H1 (cell line): Measurements from ENCODE around the gene FNIP2. TPM values are rescaled to one million over a fixed set of nuclear protein-coding genes. Genes with fewer than 3 reads are reported as not detected.

Source experiments
- CTCF ChIA-PET: fragments of 300-600 bp; sonication (Branson Sonifier 250); formaldehyde crosslinking; loops from one replicate; lab custom pipeline; 2021; ENCODE audit not compliant: partially characterized antibody; lab: Charles Lee
- POLR2A ChIA-PET: fragments of 300-600 bp; sonication (Branson Sonifier 250); formaldehyde crosslinking; loops from one replicate; lab custom pipeline; 2021; ENCODE audit warnings: inconsistent platforms; ENCODE audit not compliant: partially characterized antibody; lab: Charles Lee
- DNase-seq, 2 experiments: peaks; one replicate each; pipeline versions ENCODE4 v3.0.0 to v3.0.0-alpha.2; 2010 to 2022; ENCODE audit warnings: low spot score in 2 of 2, low read depth in 1 of 2, mixed read lengths in 1 of 2
- FAIRE-seq: peaks from 2 replicates; lab custom pipeline; 2011; peaks lifted over from hg19 to GRCh38; lab: Jason Lieb, UNC
- H2AFZ ChIP-seq: 2 replicates; pipeline ENCODE4 v1.8.1; 2012; ENCODE audit warnings: low read length, inconsistent platforms
- H2AK5ac ChIP-seq: 2 replicates; pipeline ENCODE4 v1.6.1; 2013; ENCODE audit warnings: low read depth, low read length
- H2BK120ac ChIP-seq: replicated peaks from 2 replicates; pipeline ENCODE3; 2013; ENCODE audit warnings: low read depth, low read length, inconsistent platforms
- H2BK12ac ChIP-seq: 2 replicates; pipeline ENCODE4 v1.6.1; 2013; ENCODE audit warnings: low read depth, low read length
- H2BK15ac ChIP-seq: 2 replicates; pipeline ENCODE4 v1.6.1; 2013; ENCODE audit warnings: low read length
- H2BK20ac ChIP-seq: 2 replicates; pipeline ENCODE4 v1.6.1; 2013; ENCODE audit warnings: low read length
- H2BK5ac ChIP-seq: 2 replicates; pipeline ENCODE4 v1.6.1; 2013; ENCODE audit warnings: low read depth, low read length
- H3K14ac ChIP-seq: 2 replicates; pipeline ENCODE4 v1.6.1; 2013; ENCODE audit warnings: inconsistent platforms; ENCODE audit not compliant: insufficient read length
- H3K18ac ChIP-seq: 2 replicates; pipeline ENCODE4 v1.6.1; 2013; ENCODE audit warnings: low read length; ENCODE audit errors: extremely low read depth
- H3K23ac ChIP-seq: 2 replicates; pipeline ENCODE4 v1.6.1; 2013; ENCODE audit warnings: inconsistent platforms; ENCODE audit not compliant: insufficient read length
- H3K23me2 ChIP-seq: 2 replicates; pipeline ENCODE4 v1.6.1; 2013; ENCODE audit warnings: low read depth, low read length
- H3K27ac ChIP-seq: 2 replicates; pipeline ENCODE4 v1.6.1; 2011; ENCODE audit warnings: low read depth, low read length, inconsistent platforms
- H3K27me3 ChIP-seq, 4 experiments: replicated peaks in 1 of 4; 1 replicate in 1 of 4; 2 replicates in 3 of 4; pipeline versions ENCODE4 v1.6.1 to v1.8.1; 2011 to 2013; ENCODE audit warnings: low read length in 3 of 4, mild to moderate bottlenecking in 3 of 4, inconsistent platforms in 2 of 4, mixed read lengths in 2 of 4, moderate library complexity in 1 of 4; ENCODE audit not compliant: control insufficient read depth in 3 of 4, insufficient read depth in 3 of 4; ENCODE audit errors: extremely low read depth in 1 of 4
- H3K36me3 ChIP-seq, 4 experiments: 2 replicates each; pipeline versions ENCODE4 v1.6.1 to v1.8.1; 2011 to 2013; ENCODE audit warnings: mild to moderate bottlenecking in 4 of 4, low read length in 3 of 4, moderate library complexity in 2 of 4, control low read depth in 1 of 4, inconsistent platforms in 1 of 4; ENCODE audit not compliant: insufficient read depth in 4 of 4, control insufficient read depth in 2 of 4
- H3K4ac ChIP-seq: replicated peaks from 2 replicates; pipeline ENCODE3; 2013; ENCODE audit warnings: low read length, low read depth, mixed read lengths, inconsistent platforms; ENCODE audit not compliant: insufficient read length
- H3K4me1 ChIP-seq, 4 experiments: replicated peaks in 1 of 4; 1 replicate in 1 of 4; 2 replicates in 3 of 4; pipeline versions ENCODE4 v1.6.1 to v1.8.1; 2011 to 2013; ENCODE audit warnings: low read length in 3 of 4, inconsistent platforms in 2 of 4, mixed read lengths in 1 of 4; ENCODE audit not compliant: insufficient read depth in 4 of 4, control insufficient read depth in 3 of 4
- H3K4me2 ChIP-seq, 2 experiments: 2 replicates each; pipeline versions ENCODE4 v1.6.1 to v1.8.1; 2011 to 2013; ENCODE audit warnings: low read depth in 2 of 2, low read length in 2 of 2, control low read depth in 1 of 2, inconsistent platforms in 1 of 2, mild to moderate bottlenecking in 1 of 2; ENCODE audit not compliant: insufficient read depth in 1 of 2
- H3K4me3 ChIP-seq, 4 experiments: fragments of 200-600, 300-600 bp in 1 of 4; sonication (generic), shearing (Covaris generic), sonication (Bioruptor Twin) in 1 of 4; 2 replicates each; pipeline versions ENCODE4 v1.5.1 to v1.8.1; 2011 to 2016; ENCODE audit warnings: low read length in 4 of 4, low read depth in 3 of 4, control low read depth in 2 of 4, inconsistent platforms in 2 of 4, mild to moderate bottlenecking in 2 of 4, mixed read lengths in 1 of 4, moderate library complexity in 1 of 4; ENCODE audit not compliant: insufficient read depth in 2 of 4; ENCODE audit errors: extremely low read depth in 1 of 4
- H3K56ac ChIP-seq: replicated peaks from 2 replicates; pipeline ENCODE3; 2013; ENCODE audit warnings: low read depth, mild to moderate bottlenecking, mixed read lengths, low read length, inconsistent platforms; ENCODE audit not compliant: insufficient read length
- H3K79me1 ChIP-seq: 2 replicates; pipeline ENCODE4 v1.6.1; 2013; ENCODE audit warnings: low read depth, low read length, control low read depth
- H3K79me2 ChIP-seq, 2 experiments: 2 replicates each; pipeline versions ENCODE4 v1.6.1 to v1.8.1; 2012 to 2013; ENCODE audit warnings: low read length in 2 of 2, mild to moderate bottlenecking in 2 of 2, inconsistent platforms in 1 of 2; ENCODE audit not compliant: insufficient read depth in 2 of 2, control insufficient read depth in 1 of 2
- H3K9ac ChIP-seq, 4 experiments: replicated peaks in 1 of 4; 1 replicate in 1 of 4; 2 replicates in 3 of 4; pipeline versions ENCODE4 v1.6.1 to v1.8.1; 2011 to 2013; ENCODE audit warnings: low read depth in 3 of 4, low read length in 3 of 4, control low read depth in 2 of 4, mild to moderate bottlenecking in 2 of 4, moderate library complexity in 2 of 4, inconsistent platforms in 1 of 4; ENCODE audit errors: extremely low read depth in 1 of 4
- H3K9me3 ChIP-seq, 2 experiments: 2 replicates each; pipeline versions ENCODE4 v1.6.1 to v1.8.1; 2012 to 2013; ENCODE audit warnings: mild to moderate bottlenecking in 2 of 2, moderate library complexity in 2 of 2, control low read depth in 1 of 2, inconsistent platforms in 1 of 2, low read depth in 1 of 2, low read length in 1 of 2, mixed read lengths in 1 of 2; ENCODE audit not compliant: insufficient read depth in 2 of 2
- H4K20me1 ChIP-seq, 2 experiments: replicated peaks in 1 of 2; 2 replicates each; pipeline versions ENCODE3 to v1.8.1; 2011 to 2013; ENCODE audit warnings: inconsistent platforms in 2 of 2, low read length in 2 of 2, mild to moderate bottlenecking in 1 of 2; ENCODE audit not compliant: insufficient read depth in 2 of 2, control insufficient read depth in 1 of 2
- H4K5ac ChIP-seq: 2 replicates; pipeline ENCODE4 v1.6.1; 2013; ENCODE audit warnings: low read length, low read depth, mixed read lengths, inconsistent platforms; ENCODE audit not compliant: insufficient read length
- H4K8ac ChIP-seq: 2 replicates; pipeline ENCODE4 v1.8.0; 2013; ENCODE audit warnings: mild to moderate bottlenecking, moderate library complexity, low read length, inconsistent platforms; ENCODE audit not compliant: insufficient read depth; ENCODE audit errors: extremely low read depth
- H4K91ac ChIP-seq: replicated peaks from 2 replicates; pipeline ENCODE3; 2013; ENCODE audit warnings: low read length, mixed read lengths, inconsistent platforms; ENCODE audit not compliant: insufficient read length
- ATF2 ChIP-seq: IDR thresholded peaks from 2 replicates; pipeline ENCODE4 v1.6.1; 2012; ENCODE audit warnings: low read length, inconsistent platforms
- HDAC2 ChIP-seq, 2 experiments: fragments of 300-600 bp in 1 of 2; sonication (generic) in 1 of 2; IDR thresholded peaks; 2 replicates each; pipeline ENCODE4 v1.6.1; 2011 to 2012; ENCODE audit warnings: low read depth in 2 of 2, low read length in 2 of 2, mild to moderate bottlenecking in 2 of 2, moderate library complexity in 2 of 2, borderline replicate concordance in 1 of 2, inconsistent platforms in 1 of 2
- MAFK ChIP-seq: IDR thresholded peaks from 2 replicates; pipeline ENCODE4 v1.6.1; 2012; ENCODE audit warnings: low read depth, mild to moderate bottlenecking, improper control_type of control experiment, low read length
- NANOG ChIP-seq: IDR thresholded peaks from 2 replicates; pipeline ENCODE4 v1.6.1; 2011; ENCODE audit warnings: low read length, low read depth, mild to moderate bottlenecking, inconsistent platforms; ENCODE audit not compliant: insufficient read depth, poor library complexity, severe bottlenecking
- NRF1 ChIP-seq: IDR thresholded peaks from 2 replicates; pipeline ENCODE4 v1.6.1; 2011; ENCODE audit warnings: mild to moderate bottlenecking, low read depth, low read length, improper control_type of control experiment
- PHF8 ChIP-seq: fragments of 200-600 bp; sonication (generic); conservative IDR thresholded peaks from 2 replicates; pipeline ENCODE4 v1.7.1; 2012; ENCODE audit warnings: low read depth, mild to moderate bottlenecking, inconsistent platforms, low read length, moderate library complexity
- SP1 ChIP-seq: IDR thresholded peaks from 2 replicates; pipeline ENCODE4 v1.6.1; 2011; ENCODE audit warnings: low read depth, low read length
- SP4 ChIP-seq: IDR thresholded peaks from 2 replicates; pipeline ENCODE4 v1.6.1; 2012; ENCODE audit warnings: low read length, inconsistent platforms
- SUZ12 ChIP-seq: fragments of 200-600 bp; sonication (generic); IDR thresholded peaks from 2 replicates; pipeline ENCODE4 v1.6.1; 2012; ENCODE audit warnings: mild to moderate bottlenecking, inconsistent platforms, low read length, moderate library complexity, mixed read lengths
- TAF1 ChIP-seq: IDR thresholded peaks from 2 replicates; pipeline ENCODE4 v1.6.1; 2011; ENCODE audit warnings: mild to moderate bottlenecking, low read depth, low read length
- WGBS, 2 experiments: shearing (Covaris generic) in 1 of 2; methylation state at CpG; one replicate each; pipeline versions ENCODE4 v1.1.6 to v1.1.7; 2013 to 2015; ENCODE audit warnings: low lambda C conversion rate in 2 of 2, mixed read lengths in 2 of 2, inconsistent platforms in 1 of 2, low coverage in 1 of 2, missing lambda C conversion rate in 1 of 2; ENCODE audit not compliant: insufficient replicate concordance in 2 of 2, insufficient coverage in 1 of 2, insufficient read length in 1 of 2; ENCODE audit errors: extremely low coverage in 1 of 2, missing lambda C conversion rate in 1 of 2; 5-methylcytosine and 5-hydroxymethylcytosine counted together
- polyA plus RNA-seq, 7 experiments: library from polyadenylated mRNA; depleted of rRNA in 3 of 7; stranded (reverse) in 5 of 7; unstranded in 2 of 7; fragments of >200 nt in 5 of 7; fragments of 200-250 nt in 2 of 7; gene quantifications; 1 replicate in 5 of 7; 2 replicates in 1 of 7; 4 replicates in 1 of 7; pipeline versions ENCODE4 v1.2.1 to v1.2.3, GENCODE V29; 2011 to 2013; ENCODE audit warnings: missing spikeins in 2 of 7, mixed read lengths in 2 of 7
- total RNA-seq: library from RNA; stranded (reverse); fragmentation: NEBNext Ultra II Directional; extraction: Animal tissue kit (Norgen Biotek cat#: 25700); gene quantifications from 2 replicates; pipeline ENCODE4 v1.2.1, GENCODE V29; 2021

FNIP2 gene
- total and polyA plus RNA-seq, 2 of the 8 experiments (the other 6 are each of a cell fraction or from before 2014, with no cell fraction given) = 4.0 to 13.0 TPM

GRCh38 chr4:158858410-158859199 lies 89.8 kb downstream of the FNIP2 start:
- H3K4me2 ChIP-seq = no peak overlapping the region
- H2BK120ac ChIP-seq = no peak overlapping the region
- H3K79me1 ChIP-seq = no peaks in the 10 kb centered on the region
- H3K4ac ChIP-seq = no peak overlapping the region
- H3K23ac ChIP-seq = no peak overlapping the region
- no peak overlapping the region for H2BK20ac ChIP-seq
- no peaks in the 10 kb centered on the region for H3K27me3 ChIP-seq
- no peak overlapping the region for H2AFZ ChIP-seq
- peaks cover 0 to 4% (median 0%) of the 10 kb centered on the region in 4 experiments; a peak in 2 of 8 replicates for H3K36me3 ChIP-seq
- no peak overlapping the region for H3K27ac ChIP-seq
- H3K14ac ChIP-seq = no peak overlapping the region
- H3K56ac ChIP-seq = no peak overlapping the region
- ChIA-PET POLR2A (no interaction called here), CTCF (interaction anchor here (0.7 to 3.6 kb wide), 18 partner anchors 9 to 344 kb away, joined by 3 to 42 read pairs (median 3); no protein-coding TSS in a partner anchor)
- no peak overlapping the region for H4K91ac ChIP-seq
- H4K8ac ChIP-seq = no peak overlapping the region
- H3K4me3 ChIP-seq = no peak overlapping the region
- H2BK15ac ChIP-seq = no peak overlapping the region
- WGBS, 2 experiments = 88% methylated on average over 6 of the region's 6 CpGs; no CpG with 5 or more reads in 1 of the 2 experiments
- H2BK5ac ChIP-seq = no peak overlapping the region
- no peaks in the 10 kb centered on the region for H3K79me2 ChIP-seq
- no peak overlapping the region for H3K18ac ChIP-seq
- no peaks in the 10 kb centered on the region for H3K9me3 ChIP-seq
- no peak for DNase-seq
- H3K9ac ChIP-seq = no peak overlapping the region
- no peak overlapping the region for H2AK5ac ChIP-seq
- H3K23me2 ChIP-seq = no peaks in the 10 kb centered on the region
- no peaks in the 10 kb centered on the region for H4K20me1 ChIP-seq
- no peak overlapping the region for H4K5ac ChIP-seq
- H2BK12ac ChIP-seq = no peak overlapping the region
- no peaks in the 10 kb centered on the region; a peak in 1 of 7 replicates for H3K4me1 ChIP-seq
- FAIRE-seq = no peak
- TF ChIP-seq PHF8 = no peak
- no peak for TF ChIP-seq TAF1
- no peak for TF ChIP-seq NRF1
- no peak for TF ChIP-seq HDAC2 (IDR thresholded peaks at IDR 0.05; ENCODE audit: borderline replicate concordance in 1 of 2, low read depth in 2 of 2, low read length in 2 of 2)
- no peak for TF ChIP-seq ATF2
- no peak for TF ChIP-seq SP4
- TF ChIP-seq MAFK = no peak
- TF ChIP-seq SP1 = no peak
- TF ChIP-seq SUZ12 = no peak
- no peak for TF ChIP-seq NANOG
